MCF 10A (cell line): ENCODE results near the gene MTFMT. TPM values are rescaled to one million over a fixed set of nuclear protein-coding genes. Genes with fewer than 3 reads are reported as not detected.

Source experiments
- BruUV-seq: library from RNA; stranded (reverse); fragments of 400-500 nt; replicated peaks from 2 replicates; lab custom pipeline; 2021; lab: Mats Ljungman, UMichigan
- CTCF ChIA-PET: fragments of 300-600 bp; sonication (Branson Sonifier 250); formaldehyde crosslinking; extraction: SDS; loops from one replicate; lab custom pipeline; 2021; ENCODE audit warnings: antibody characterized with exemption, inconsistent platforms; lab: Yijun Ruan, JAX
- POLR2A ChIA-PET: fragments of 300-600, 350-650 bp; sonication (Branson Sonifier 250); formaldehyde crosslinking; extraction: SDS; loops from one replicate; lab custom pipeline; 2020; ENCODE audit warnings: antibody characterized with exemption, inconsistent platforms; lab: Yijun Ruan, JAX
- DNase-seq: peaks from one replicate; pipeline ENCODE4 v3.0.0-alpha.2; 2018; ENCODE audit not compliant: unreplicated experiment
- H3K27ac Mint-ChIP-seq: one replicate; pipeline ENCODE4 v1.8.0; 2022; ENCODE audit warnings: mild to moderate bottlenecking, low read depth, mixed read lengths; ENCODE audit not compliant: unreplicated experiment
- H3K27me3 Mint-ChIP-seq: one replicate; pipeline ENCODE4 v1.8.0; 2022; ENCODE audit warnings: mixed read lengths; ENCODE audit not compliant: insufficient read depth, unreplicated experiment
- H3K36me3 Mint-ChIP-seq: one replicate; pipeline ENCODE4 v1.8.0; 2022; ENCODE audit warnings: mild to moderate bottlenecking, moderate library complexity, mixed read lengths; ENCODE audit not compliant: insufficient read depth, unreplicated experiment
- H3K4me1 Mint-ChIP-seq: one replicate; pipeline ENCODE4 v1.8.0; 2022; ENCODE audit warnings: mixed read lengths; ENCODE audit not compliant: insufficient read depth, unreplicated experiment
- H3K4me3 Mint-ChIP-seq: one replicate; pipeline ENCODE4 v1.8.0; 2022; ENCODE audit warnings: mild to moderate bottlenecking, moderate library complexity, mixed read lengths; ENCODE audit not compliant: unreplicated experiment
- H3K9me3 Mint-ChIP-seq: one replicate; pipeline ENCODE4 v1.8.0; 2022; ENCODE audit warnings: mixed read lengths; ENCODE audit not compliant: unreplicated experiment
- CTCF ChIP-seq: fragments of 200-600 bp; IDR thresholded peaks from one replicate; pipeline ENCODE4 v1.8.0; 2022; ENCODE audit warnings: antibody characterized with exemption, mild to moderate bottlenecking; ENCODE audit not compliant: unreplicated experiment
- intact Hi-C: fragments of 100-400 bp; cut with micrococcal nuclease; formaldehyde crosslinking; loops from 2 replicates; pipeline ENCODE4 v1.14.1; 2022
- total RNA-seq: library from RNA; stranded (reverse); gene quantifications from 2 replicates; pipeline ENCODE4 v1.2.3, GENCODE V29; 2022

Gene MTFMT
- total RNA-seq, 1 experiment from 2014 or later, result 15.9 TPM

GRCh38 chr15:64981812-64982431 lies 47.5 kb downstream of the MTFMT start:
- POLR2A ChIA-PET, result interaction anchor here (1.4 kb wide), 1 partner anchor 8 kb away, joined by 4 read pairs; the partner anchor contains the start of gene SPG21
- Mint-ChIP-seq H3K4me1 (peaks cover 3% of the 10 kb centered on the region), H3K27ac (no peak overlapping the region), H3K4me3 (no peak overlapping the region), H3K27me3 (no peaks in the 10 kb centered on the region), H3K36me3 (peaks cover 62% of the 10 kb centered on the region), H3K9me3 (no peaks in the 10 kb centered on the region)
- no TSS peak for BruUV-seq
- CTCF ChIA-PET, result no interaction called here
- TF ChIP-seq CTCF, result no peak
- intact Hi-C loops, result no loop called here
- no peak for DNase-seq

- no TSS peak for BruUV-seq
- intact Hi-C loops, result no loop called here
- ChIA-PET POLR2A (interaction anchor here (1.2 kb wide), 1 partner anchor 10 kb away, joined by 5 read pairs; the partner anchor contains the start of gene SPG21), CTCF (interaction anchor here (0.8 kb wide), 1 partner anchor 46 kb away, joined by 3 read pairs; no protein-coding TSS in a partner anchor)
- no peak for TF ChIP-seq CTCF
- Mint-ChIP-seq H3K27me3 (no peaks in the 10 kb centered on the region), H3K4me1 (no peaks in the 10 kb centered on the region), H3K4me3 (no peak overlapping the region), H3K27ac (no peak overlapping the region), H3K9me3 (no peaks in the 10 kb centered on the region), H3K36me3 (peaks cover 75% of the 10 kb centered on the region)
- no peak for DNase-seq
Observed at GRCh38 chr15:64979252-64979710, 50.2 kb downstream of the MTFMT start.

- no peak for TF ChIP-seq CTCF
- DNase-seq, result no peak
- no TSS peak for BruUV-seq
- peaks cover 68% of the 10 kb centered on the region for H3K36me3 Mint-ChIP-seq
- no peaks in the 10 kb centered on the region for H3K27me3 Mint-ChIP-seq
- intact Hi-C loops, result no loop called here
- no peaks in the 10 kb centered on the region for H3K9me3 Mint-ChIP-seq
- CTCF ChIA-PET, result interaction anchor here (0.6 kb wide), 1 partner anchor 51 kb away, joined by 3 read pairs; no protein-coding TSS in a partner anchor
- H3K4me1 Mint-ChIP-seq, result no peaks in the 10 kb centered on the region
- no peak overlapping the region for H3K27ac Mint-ChIP-seq
- POLR2A ChIA-PET, result no interaction called here
- no peak overlapping the region for H3K4me3 Mint-ChIP-seq
Observed at GRCh38 chr15:64975390-64975789, 54.0 kb downstream of the MTFMT start.

GRCh38 chr15:64970698-64971097 lies 58.7 kb downstream of the MTFMT start:
- H3K4me3 Mint-ChIP-seq, result no peak overlapping the region
- no peaks in the 10 kb centered on the region for H3K9me3 Mint-ChIP-seq
- intact Hi-C loops, result no loop called here
- TF ChIP-seq CTCF, result no peak
- no TSS peak for BruUV-seq
- ChIA-PET POLR2A (interaction anchor here (0.7 to 1.2 kb wide), 2 partner anchors 17 to 156 kb away, joined by 4 to 6 read pairs; no protein-coding TSS in a partner anchor), CTCF (interaction anchor here (0.6 to 1.0 kb wide), 3 partner anchors 8 to 238 kb away, joined by 3 to 5 read pairs (median 4); no protein-coding TSS in a partner anchor)
- peaks cover 65% of the 10 kb centered on the region for H3K36me3 Mint-ChIP-seq
- DNase-seq, result no peak
- no peaks in the 10 kb centered on the region for H3K4me1 Mint-ChIP-seq
- no peaks in the 10 kb centered on the region for H3K27me3 Mint-ChIP-seq
- H3K27ac Mint-ChIP-seq, result no peak overlapping the region
